ENCODE results near the gene SREBF2.

SREBF2 gene

GRCh38 chr22:41832553-41833368, at the start of gene SREBF2:
Gene SREBF2 (plus strand): TSS chr22:41833105. CDS start chr22:41833271, 166 bp downstream.
- DNase-seq (peak; percentile 99), ATAC-seq (peak; percentile 96)

GRCh38 chr22:41787331-41787730, 45.6 kb upstream of the SREBF2 start:
- ATAC-seq, result no peak
- no peak for DNase-seq

DNA sequence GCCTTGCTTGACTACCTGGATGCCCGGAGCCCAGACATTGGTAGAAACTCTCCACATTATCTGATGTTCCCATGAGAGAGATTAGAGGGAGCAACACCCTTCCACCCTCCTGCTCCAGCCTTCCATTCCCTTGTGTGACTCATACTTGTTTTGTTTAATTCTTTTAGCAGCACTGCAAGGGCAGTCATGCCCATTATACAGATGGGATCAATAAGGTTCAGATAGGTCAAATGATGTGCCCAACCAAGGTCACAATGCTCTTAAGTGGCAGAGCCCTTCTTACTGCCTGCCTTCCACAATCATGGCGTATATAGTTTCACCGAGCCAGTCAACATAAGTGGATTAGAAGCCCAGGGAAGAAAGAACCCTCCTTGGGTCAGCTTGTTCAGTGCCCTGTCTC, 39.0 kb upstream of the SREBF2 start:
- ATAC-seq, result no peak
- DNase-seq, result no peak

DNA sequence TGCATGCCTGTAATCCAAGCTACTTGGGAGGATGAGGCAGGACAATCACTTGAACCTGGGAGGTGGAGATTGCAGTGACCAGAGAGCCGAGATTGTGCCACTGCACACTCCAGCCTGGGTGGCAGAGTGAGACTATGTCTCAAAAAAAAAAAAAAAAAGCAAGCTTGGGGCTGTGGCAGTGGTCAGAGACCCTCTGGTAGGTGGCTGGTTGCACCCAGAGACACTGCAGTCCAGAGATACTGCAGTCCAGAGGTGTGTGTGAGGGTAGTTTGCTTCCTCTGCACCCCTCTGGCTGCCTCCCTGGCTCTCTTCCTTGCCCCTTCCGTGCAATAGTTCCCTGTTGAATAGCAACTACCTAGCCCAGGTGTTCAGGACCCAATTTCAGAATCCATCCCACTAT, 34.2 kb upstream of the SREBF2 start:
- DNase-seq, result no peak
- ATAC-seq, result no peak

- no peak for ATAC-seq
Observed at GRCh38 chr22:41799486-41800347, 33.2 kb upstream of the SREBF2 start.

GRCh38 chr22:41800348-41801146, 32.4 kb upstream of the SREBF2 start, which contains the start of gene CCDC134:
Gene CCDC134 (plus strand): TSS chr22:41800679. CDS start chr22:41808891, 8,212 bp downstream.
- DNase-seq (peak; percentile 94), ATAC-seq (peak; percentile 98)

More at GRCh38 chr22:41799486-41800347, 33.2 kb upstream of the SREBF2 start:
- DNase-seq, result peak; percentile 10

DNA sequence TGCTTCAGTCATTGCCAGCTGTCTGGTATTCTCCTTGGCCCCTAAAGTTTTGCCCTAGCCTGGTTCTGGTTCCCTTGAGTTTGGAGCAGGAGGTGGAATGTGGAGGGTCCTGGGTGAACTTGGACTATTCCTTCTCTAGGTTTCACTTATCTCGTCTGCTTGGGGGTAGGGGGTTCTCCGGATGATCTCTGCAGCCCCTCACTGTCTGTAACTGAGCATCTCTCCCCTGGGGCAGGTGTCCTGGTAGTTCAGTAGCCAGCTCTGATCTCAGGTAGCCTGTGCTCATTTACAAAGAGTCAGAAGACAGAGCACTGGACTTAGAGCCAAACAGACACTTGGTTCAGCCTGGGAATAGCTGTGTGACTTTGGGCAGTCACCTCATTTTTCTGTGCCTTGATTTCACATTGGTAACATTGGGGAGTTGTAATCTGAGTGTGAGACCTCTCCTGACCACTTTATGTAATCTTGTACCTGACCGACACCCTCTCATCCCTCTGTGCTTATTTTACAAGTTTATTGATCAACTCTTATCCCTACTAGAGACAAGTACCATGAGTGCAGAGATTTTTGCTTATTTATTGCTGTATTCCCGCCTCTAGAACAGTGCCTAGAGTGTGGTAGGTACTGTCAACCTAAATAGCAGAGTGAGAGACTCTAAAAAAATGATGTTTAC, 31.6 kb upstream of the SREBF2 start:
- DNase-seq, result no peak
- ATAC-seq, result no peak

DNA sequence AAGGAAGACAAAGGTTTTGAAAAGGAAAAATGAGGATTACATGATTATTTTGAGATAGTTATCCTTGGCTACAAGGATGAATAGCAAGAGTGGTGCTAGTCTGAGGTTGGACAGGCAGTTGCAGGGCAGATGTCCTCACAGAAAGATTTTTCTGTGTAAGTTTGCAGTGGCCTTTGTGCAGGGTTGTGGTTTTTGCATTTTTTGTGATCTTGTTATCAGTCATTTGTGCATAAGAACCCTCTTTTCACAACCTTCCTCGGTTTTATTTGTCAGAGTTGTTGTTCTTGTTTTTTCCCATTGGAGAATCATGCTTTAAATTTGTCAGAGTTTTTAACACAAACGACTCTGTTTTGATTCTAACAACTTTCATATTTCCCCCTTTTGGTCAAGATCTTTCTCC, 31.0 kb upstream of the SREBF2 start:
- no peak for DNase-seq
- no peak for ATAC-seq

- ATAC-seq, result no peak
Observed at GRCh38 chr22:41805639-41806038, 27.3 kb upstream of the SREBF2 start.

DNA sequence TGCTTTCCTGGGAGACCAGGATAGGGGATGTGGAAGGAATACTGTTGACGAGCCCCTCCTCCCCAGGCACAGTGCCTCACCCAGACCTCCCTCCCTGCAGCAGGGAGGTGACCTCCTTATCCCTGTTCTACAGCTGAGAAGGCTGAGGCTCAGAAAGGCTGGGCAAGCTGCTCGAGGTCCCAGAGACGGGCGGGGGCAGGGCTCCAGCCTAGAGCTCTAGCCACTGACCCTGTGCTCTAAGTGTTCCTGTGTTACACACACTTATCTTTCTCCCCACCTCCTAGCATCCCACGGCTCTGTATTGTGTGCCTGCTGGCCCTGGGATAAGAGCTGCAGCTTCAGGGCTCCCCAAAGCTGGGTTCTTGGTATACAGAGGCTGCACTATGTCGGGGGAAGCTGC, 24.5 kb upstream of the SREBF2 start:
- DNase-seq (no peak), ATAC-seq (no peak)

More at GRCh38 chr22:41805639-41806038, 27.3 kb upstream of the SREBF2 start:
- DNase-seq, result no peak

DNA sequence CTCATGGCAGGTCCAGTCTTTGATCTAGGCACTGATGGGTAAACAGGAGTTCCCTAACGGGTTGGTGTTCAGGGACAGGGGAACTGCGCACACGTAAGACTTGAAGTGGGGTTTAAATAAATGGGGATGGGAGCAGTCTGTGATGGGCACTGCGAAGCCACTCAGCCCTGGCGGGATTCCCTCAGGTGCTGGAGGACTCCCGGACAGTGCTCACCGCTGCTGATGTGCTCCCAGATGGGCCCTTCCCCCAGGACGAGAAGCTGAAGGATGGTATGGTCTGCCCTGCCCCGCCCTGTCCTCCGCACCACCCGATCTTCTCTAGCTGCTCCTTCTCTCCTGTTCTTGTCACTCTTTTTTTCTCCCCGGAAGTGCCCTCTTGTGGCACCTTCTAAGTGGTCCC, 22.9 kb upstream of the SREBF2 start:
- DNase-seq, result no peak
- ATAC-seq, result no peak

DNA sequence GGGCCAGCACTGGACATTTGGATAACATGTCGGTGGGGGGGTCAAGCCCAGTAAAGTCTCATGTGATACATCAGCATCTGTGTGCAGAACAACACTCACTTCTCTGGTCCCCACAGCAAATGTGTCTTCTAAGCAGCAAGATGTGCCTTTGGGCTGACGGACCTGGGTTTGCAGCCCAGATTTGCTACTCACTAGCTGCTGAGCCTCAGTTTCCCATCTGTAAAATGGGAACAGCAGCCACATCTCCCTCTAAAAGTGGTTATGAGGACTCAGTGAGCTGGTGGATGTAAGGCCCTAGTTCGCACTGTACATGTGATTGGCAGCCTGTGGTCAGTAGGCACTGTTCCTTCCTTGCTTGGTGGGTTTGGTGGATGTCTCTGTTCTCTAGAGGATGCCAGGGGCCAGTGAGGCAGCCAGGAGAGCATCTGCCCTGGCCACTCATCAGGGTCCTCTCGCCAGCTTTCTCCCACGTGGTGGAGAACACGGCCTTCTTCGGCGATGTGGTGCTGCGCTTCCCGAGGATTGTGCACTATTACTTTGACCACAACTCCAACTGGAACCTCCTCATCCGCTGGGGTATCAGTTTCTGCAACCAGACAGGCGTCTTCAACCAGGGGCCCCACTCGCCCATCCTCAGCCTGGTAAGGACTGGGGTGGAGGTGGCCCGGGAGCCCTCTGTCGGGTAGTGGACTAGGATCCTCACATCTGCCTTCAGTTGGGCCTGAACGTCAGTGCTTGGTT, 19.9 kb upstream of the SREBF2 start:
- DNase-seq (no peak), ATAC-seq (no peak)

DNA sequence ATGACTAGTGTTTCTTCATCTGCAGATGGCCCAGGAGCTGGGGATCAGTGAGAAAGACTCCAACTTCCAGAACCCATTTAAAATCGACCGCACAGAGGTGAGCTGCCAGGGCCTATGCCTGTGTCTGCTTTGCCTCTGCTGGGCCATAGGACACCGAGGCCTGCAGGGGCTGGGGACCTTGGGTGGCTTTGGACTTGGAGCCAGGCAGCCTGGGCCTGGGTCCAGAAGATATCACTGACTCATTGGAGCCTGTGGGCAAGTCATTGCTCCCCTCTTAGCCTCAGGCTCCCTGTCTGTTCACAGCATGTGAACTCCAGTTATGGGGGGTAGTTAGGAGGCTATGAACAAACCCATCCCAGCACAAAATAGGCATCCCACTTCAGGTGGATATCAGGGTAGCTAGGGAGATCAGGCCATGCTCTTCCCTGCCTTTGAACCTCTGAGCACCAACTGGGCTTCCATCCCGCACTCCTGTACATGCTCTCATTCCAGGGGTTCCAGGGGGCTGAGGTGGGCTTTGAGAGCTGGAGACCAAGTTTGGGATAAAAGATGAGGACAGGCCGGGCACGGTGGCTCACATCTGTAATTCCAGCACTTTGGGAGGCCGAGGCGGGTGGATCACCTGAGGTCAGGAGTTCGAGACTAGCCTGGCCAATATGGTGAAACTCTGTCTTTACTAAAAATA, 19.0 kb upstream of the SREBF2 start:
- ATAC-seq, result no peak
- DNase-seq, result no peak

DNA sequence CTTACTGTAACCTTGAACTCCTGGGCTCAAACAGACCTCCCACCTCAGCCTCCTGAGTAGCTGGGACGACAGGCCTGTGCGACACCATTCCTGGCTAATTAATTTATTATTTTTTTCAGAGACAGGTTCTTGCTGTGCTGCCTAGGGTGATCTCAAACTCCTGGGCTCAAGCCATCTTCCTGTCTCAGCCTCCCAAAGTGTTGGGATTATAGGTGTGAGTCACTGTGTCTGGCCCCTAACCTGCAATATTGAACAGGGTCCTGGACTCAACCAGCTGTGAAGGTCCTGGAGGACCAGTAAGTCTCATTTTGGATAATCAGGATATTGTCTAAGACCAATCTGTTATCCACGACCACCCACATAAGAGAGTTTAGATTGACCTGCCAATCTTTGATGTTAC, 17.2 kb upstream of the SREBF2 start:
- DNase-seq, result no peak
- ATAC-seq, result no peak

- no peak for ATAC-seq
Observed at GRCh38 chr22:41816241-41816640, 16.7 kb upstream of the SREBF2 start.

DNA sequence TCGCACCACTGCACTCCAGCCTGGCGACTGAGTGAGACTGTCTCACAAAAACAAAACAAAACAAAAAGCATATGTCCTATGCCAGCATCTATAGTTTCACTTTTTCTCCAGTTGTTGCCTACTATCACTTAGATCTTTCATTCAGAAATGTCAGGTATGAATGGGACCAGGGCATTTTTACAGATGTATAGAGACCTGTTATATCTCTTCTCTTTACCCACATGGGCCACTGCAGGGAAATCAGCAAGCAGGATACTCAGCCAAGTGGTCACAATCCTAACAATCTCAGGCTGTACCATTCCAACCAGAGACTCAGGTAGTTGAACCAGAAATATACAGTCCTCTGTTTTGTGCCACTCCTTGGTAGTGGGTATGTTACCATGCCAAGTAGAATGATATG, 16.0 kb upstream of the SREBF2 start:
- no peak for ATAC-seq

More at GRCh38 chr22:41816241-41816640, 16.7 kb upstream of the SREBF2 start:
- no peak for DNase-seq

GRCh38 chr22:41818011-41818410, 14.9 kb upstream of the SREBF2 start:
- no peak for ATAC-seq
- no peak for DNase-seq

More for the DNA sequence above, 16.0 kb upstream of the SREBF2 start:
- DNase-seq, result no peak

DNA sequence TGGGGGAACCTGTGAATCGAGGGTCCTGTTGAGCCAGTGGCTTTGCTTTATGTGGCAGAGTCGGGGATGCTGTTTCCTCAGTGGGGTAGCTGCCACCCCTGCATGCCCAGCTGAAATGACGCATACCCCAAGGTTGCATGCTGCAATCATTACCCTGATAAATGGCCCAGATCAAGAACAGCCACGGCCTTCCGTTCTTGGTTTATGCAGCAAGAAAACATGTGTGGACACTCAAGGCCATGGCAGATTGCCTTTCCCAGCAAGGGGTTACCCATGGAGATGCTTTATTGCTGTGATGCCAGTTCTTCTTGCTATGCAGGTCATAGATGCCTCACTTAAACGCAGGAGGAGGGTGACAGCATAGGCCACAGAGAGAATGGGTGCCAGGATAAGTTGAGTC, 14.3 kb upstream of the SREBF2 start:
- no peak for DNase-seq
- no peak for ATAC-seq

DNA sequence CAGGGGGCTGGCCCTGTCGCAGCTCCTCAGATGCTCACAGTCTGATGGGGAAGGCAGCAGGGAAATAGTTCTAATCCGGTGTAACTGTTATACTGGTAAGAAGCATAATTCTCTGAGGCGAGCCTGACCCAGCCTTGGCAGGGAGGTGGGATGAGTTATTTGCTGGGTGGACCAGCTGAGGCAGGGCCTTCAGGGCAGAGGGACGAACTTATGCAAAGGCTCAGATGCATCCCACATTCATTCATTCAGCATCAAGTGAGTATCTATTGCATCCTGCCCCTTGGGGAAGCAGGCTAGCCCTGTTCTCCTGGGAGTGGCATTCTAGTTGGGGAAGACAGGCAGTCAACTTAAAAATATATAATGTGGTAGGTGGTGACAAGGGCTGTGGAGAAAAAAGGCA, 13.6 kb upstream of the SREBF2 start:
- DNase-seq, result no peak

DNA sequence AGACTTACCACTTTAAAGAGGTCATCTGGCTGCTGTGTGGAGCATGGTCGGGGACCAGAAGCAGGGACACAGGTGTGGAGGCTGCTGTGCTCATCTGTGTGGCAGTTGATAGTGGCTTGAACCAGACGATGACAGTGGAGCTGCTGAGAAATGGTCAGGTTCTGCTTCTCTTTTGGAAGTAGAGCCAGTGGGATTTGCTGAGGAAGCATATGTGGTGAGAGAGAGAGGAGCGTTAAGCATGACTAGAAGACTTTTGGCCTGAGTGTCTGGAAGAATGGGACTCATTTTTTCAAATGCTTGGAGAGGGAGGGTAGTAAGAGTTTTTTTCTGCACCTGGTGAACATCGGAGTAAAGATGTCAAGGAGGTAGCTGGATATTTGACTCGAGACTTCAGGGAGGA, 12.5 kb upstream of the SREBF2 start:
- DNase-seq, result no peak
- ATAC-seq, result no peak

More for the DNA sequence above, 13.6 kb upstream of the SREBF2 start:
- ATAC-seq, result no peak

Measured in stimulated activated naive CD8-positive, alpha-beta T cell treated with anti-CD3 and anti-CD28 coated beads, Interleukin-15, Interleukin-2, amounts not matched to agents 100 U/mL and 50 U/mL, for 24 hours (primary cell).